ENCODE measurements around the gene LRRC52. TPM values are rescaled to one million over a fixed set of nuclear protein-coding genes. Genes with fewer than 3 reads are reported as not detected.

Gene LRRC52
- total and polyA plus RNA-seq, 3 donors from 2014 or later: 3.8 to 29.4 (median 3.8) TPM

GRCh38 chr1:165525708-165526107 is 18.1 kb upstream of the LRRC52 start:
- Histone ChIP-seq H3K9me3 (no peaks in the 10 kb centered on the region), H3K4me3 (no peak overlapping the region), H3K27ac (no peak overlapping the region), H3K36me3 (ENCODE audit: low read depth, missing control alignments) (no peaks in the 10 kb centered on the region), H3K27me3 (no peaks in the 10 kb centered on the region), H3K4me1 (no peaks in the 10 kb centered on the region)
- WGBS, 2 donors: 78 to 80% methylated on average over 3 of the region's 3 CpGs
- DNase-seq: no peak
- intact Hi-C loops (cut with DNase I; ENCODE audit: low total_unique reads): no loop called here
- TF ChIP-seq CTCF (IDR thresholded peaks at IDR 0.05) (no peak), POLR2A (IDR thresholded peaks at IDR 0.05) (no peak)

DNA sequence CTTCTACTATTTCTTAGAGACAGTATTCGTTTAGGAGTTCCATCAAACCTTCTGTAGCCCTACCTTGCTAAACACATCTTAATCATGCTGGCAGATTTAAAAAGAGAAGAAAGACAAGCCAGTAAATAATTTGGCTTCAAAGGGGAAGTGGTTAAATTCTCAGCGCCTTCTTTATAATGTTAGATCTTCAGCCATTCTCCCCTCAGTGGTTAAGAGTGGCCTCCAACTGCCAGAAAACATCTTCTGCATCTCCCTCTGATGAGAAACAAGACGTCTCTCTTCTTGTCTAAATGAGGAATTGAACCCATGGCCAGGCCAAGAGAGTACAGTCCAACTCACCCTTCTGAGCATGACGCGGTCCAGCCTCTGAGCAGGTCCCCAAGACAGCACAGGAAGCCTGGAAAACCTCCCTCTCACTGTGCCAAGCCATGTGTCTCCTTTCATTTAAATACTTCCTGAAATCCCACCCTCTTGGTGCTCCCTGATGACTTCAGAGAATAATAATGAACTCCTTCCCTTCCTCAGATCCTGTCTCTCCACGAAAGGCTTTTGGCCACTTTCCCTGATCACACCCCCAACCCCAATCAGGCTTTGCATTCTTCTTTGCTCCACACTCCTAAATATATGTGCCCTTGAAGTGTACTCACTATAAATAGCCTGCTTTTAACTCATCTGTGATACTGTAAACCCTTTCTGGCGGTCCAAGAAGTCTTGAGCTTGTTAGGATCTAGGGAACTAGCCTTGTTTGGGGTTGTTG is 16.4 kb upstream of the LRRC52 start:
- H3K27ac ChIP-seq: no peak overlapping the region

DNA sequence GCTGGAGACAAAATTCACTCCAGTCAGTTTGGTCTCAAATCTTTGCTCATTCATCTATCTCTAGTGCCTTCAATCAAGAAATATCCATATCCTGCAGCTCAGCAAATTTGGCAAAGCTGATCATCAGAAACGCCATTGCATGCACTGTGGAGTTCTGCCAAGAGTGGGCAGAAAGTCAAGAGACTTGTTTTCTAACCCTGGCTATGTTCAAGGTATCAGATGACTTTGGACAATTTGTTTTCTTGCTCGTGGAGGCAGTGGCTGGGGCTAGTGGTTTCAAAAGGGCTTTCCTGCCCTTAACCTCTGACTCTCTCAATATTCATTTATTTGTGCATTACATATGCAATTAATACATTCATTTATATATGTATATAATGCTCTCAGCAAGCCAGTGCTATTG is 12.8 kb upstream of the LRRC52 start:
- no peak for TF ChIP-seq CTCF (IDR thresholded peaks at IDR 0.05)
- TF ChIP-seq POLR2A (IDR thresholded peaks at IDR 0.05): no peak
- Histone ChIP-seq H3K27ac (no peak overlapping the region), H3K27me3 (no peaks in the 10 kb centered on the region), H3K9me3 (no peaks in the 10 kb centered on the region), H3K36me3 (ENCODE audit: low read depth, missing control alignments) (no peaks in the 10 kb centered on the region), H3K4me3 (no peak overlapping the region), H3K4me1 (no peaks in the 10 kb centered on the region)
- intact Hi-C loops (cut with DNase I; ENCODE audit: low total_unique reads): no loop called here
- 19 to 35% methylated on average over 2 of the region's 2 CpGs for WGBS, 2 donors
- DNase-seq: no peak

More for the DNA sequence above, 16.4 kb upstream of the LRRC52 start:
- DNase-seq: no peak
- H3K9me3 ChIP-seq: no peaks in the 10 kb centered on the region
- H3K4me1 ChIP-seq: no peaks in the 10 kb centered on the region
- WGBS, 2 donors: 60 to 77% methylated on average over 7 of the region's 7 CpGs
- no peak overlapping the region for H3K4me3 ChIP-seq
- no peaks in the 10 kb centered on the region for H3K27me3 ChIP-seq
- no peak for TF ChIP-seq POLR2A (IDR thresholded peaks at IDR 0.05)
- no peak for TF ChIP-seq CTCF (IDR thresholded peaks at IDR 0.05)
- no peaks in the 10 kb centered on the region for H3K36me3 ChIP-seq (ENCODE audit: low read depth, missing control alignments)
- intact Hi-C loops (cut with DNase I; ENCODE audit: low total_unique reads): no loop called here

DNA sequence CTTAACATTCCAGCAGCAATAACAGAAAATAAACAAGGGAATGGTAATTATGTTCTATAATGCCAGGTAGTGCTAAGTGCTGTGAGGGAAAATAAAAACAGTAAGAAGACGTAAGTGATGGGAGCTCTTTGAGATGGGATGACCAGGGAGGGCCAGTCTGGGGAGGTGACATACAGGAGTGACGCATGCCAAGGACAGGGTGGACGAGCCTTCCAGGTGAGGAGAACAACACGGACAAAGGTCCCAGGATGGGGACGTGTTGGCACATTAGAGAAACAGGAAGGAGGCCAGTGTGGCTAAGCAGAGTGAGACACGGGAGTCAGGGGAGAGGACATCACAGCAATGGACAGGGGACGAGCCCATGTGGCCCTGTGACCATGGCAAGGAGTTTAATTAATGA is 11.7 kb upstream of the LRRC52 start:
- H3K27ac ChIP-seq: no peak overlapping the region
- no peaks in the 10 kb centered on the region for H3K9me3 ChIP-seq

More for the DNA sequence above, 11.7 kb upstream of the LRRC52 start:
- 68 to 78% methylated on average over 7 of the region's 7 CpGs for WGBS, 2 donors
- Histone ChIP-seq H3K4me3 (no peak overlapping the region), H3K27me3 (no peaks in the 10 kb centered on the region), H3K36me3 (ENCODE audit: low read depth, missing control alignments) (no peaks in the 10 kb centered on the region), H3K4me1 (no peaks in the 10 kb centered on the region)
- TF ChIP-seq POLR2A (IDR thresholded peaks at IDR 0.05) (no peak), CTCF (IDR thresholded peaks at IDR 0.05) (no peak)
- no peak for DNase-seq
- intact Hi-C loops (cut with DNase I; ENCODE audit: low total_unique reads): no loop called here

Measured in testis (tissue), 3 donors.